Liver (tissue), 9 donors: ENCODE results near the gene MAGI1. TPM values are rescaled to one million over a fixed set of nuclear protein-coding genes. Genes with fewer than 3 reads are reported as not detected.

ENCODE experiments used
- DNase-seq: peaks from one replicate; pipeline ENCODE4 v3.0.0-alpha.2; 2017; ENCODE audit warnings: low spot score
- H3K27ac ChIP-seq, 2 donors: one replicate each; pipeline ENCODE4 v1.7.0; 2013; ENCODE audit warnings: inconsistent platforms in 2 of 2, low read length in 2 of 2, control low read depth in 1 of 2, low read depth in 1 of 2, mild to moderate bottlenecking in 1 of 2
- H3K27me3 ChIP-seq, 4 donors: one replicate each; pipeline versions ENCODE4 v1.6.1 to v1.7.0; 2013; ENCODE audit warnings: low read length in 3 of 4, inconsistent platforms in 1 of 4, mild to moderate bottlenecking in 1 of 4, moderate library complexity in 1 of 4; ENCODE audit not compliant: control insufficient read depth in 4 of 4, insufficient read depth in 4 of 4
- H3K36me3 ChIP-seq, 4 donors: one replicate each; pipeline versions ENCODE4 v1.6.1 to v1.7.0; 2013; ENCODE audit warnings: low read length in 3 of 4, mild to moderate bottlenecking in 3 of 4, low read depth in 1 of 4, moderate library complexity in 1 of 4; ENCODE audit not compliant: control insufficient read depth in 4 of 4, insufficient read depth in 3 of 4
- H3K4me1 ChIP-seq, 4 donors: one replicate each; pipeline versions ENCODE4 v1.6.1 to v1.7.0; 2013; ENCODE audit warnings: low read length in 3 of 4, mild to moderate bottlenecking in 3 of 4, moderate library complexity in 1 of 4; ENCODE audit not compliant: control insufficient read depth in 4 of 4, insufficient read depth in 4 of 4
- H3K4me3 ChIP-seq, 3 donors: one replicate each; pipeline versions ENCODE4 v1.6.1 to v1.7.0; 2013; ENCODE audit warnings: low read length in 3 of 3, control low read depth in 1 of 3, low read depth in 1 of 3, mild to moderate bottlenecking in 1 of 3
- H3K9ac ChIP-seq, 2 donors: one replicate each; pipeline ENCODE4 v1.7.0; 2013; ENCODE audit warnings: low read length in 2 of 2, mild to moderate bottlenecking in 2 of 2, moderate library complexity in 2 of 2, control low read depth in 1 of 2, low read depth in 1 of 2
- H3K9me3 ChIP-seq, 4 donors: one replicate each; pipeline versions ENCODE4 v1.6.1 to v1.7.0; 2013; ENCODE audit warnings: low read length in 3 of 4; ENCODE audit not compliant: control insufficient read depth in 4 of 4
- ATF3 ChIP-seq: IDR thresholded peaks from 2 replicates; pipeline ENCODE4 v1.6.1; 2016; ENCODE audit warnings: antibody characterized with exemption
- CTCF ChIP-seq: fragments of 150-350 bp; IDR thresholded peaks from 2 replicates; pipeline ENCODE4 v1.5.1; 2017; ENCODE audit warnings: improper control_type of control experiment, low read depth, low read length; ENCODE audit not compliant: missing input control
- EGR1 ChIP-seq, 2 donors: IDR thresholded peaks; 2 replicates each; pipeline ENCODE4 v1.6.1; 2016 to 2018; ENCODE audit warnings: antibody characterized with exemption in 2 of 2, low read depth in 2 of 2
- FOXA1 ChIP-seq: IDR thresholded peaks from 2 replicates; pipeline ENCODE4 v1.6.1; 2016; ENCODE audit warnings: antibody characterized with exemption
- FOXA2 ChIP-seq: IDR thresholded peaks from 2 replicates; pipeline ENCODE4 v1.6.1; 2016; ENCODE audit warnings: antibody characterized with exemption
- GABPA ChIP-seq, 2 donors: IDR thresholded peaks in 1 of 2; conservative IDR thresholded peaks in 1 of 2; 2 replicates each; pipeline ENCODE4 v1.6.1; 2016; ENCODE audit warnings: antibody characterized with exemption in 2 of 2, mild to moderate bottlenecking in 1 of 2, moderate library complexity in 1 of 2
- HNF4A ChIP-seq, 2 donors: conservative IDR thresholded peaks; 2 replicates each; pipeline ENCODE4 v1.6.1; 2016; ENCODE audit warnings: antibody characterized with exemption in 2 of 2, mild to moderate bottlenecking in 2 of 2
- HNF4G ChIP-seq: IDR thresholded peaks from 2 replicates; pipeline ENCODE4 v1.6.1; 2016; ENCODE audit warnings: antibody characterized with exemption
- JUND ChIP-seq, 2 donors: IDR thresholded peaks; 2 replicates each; pipeline ENCODE4 v1.6.1; 2016; ENCODE audit warnings: antibody characterized with exemption in 2 of 2
- MAX ChIP-seq: IDR thresholded peaks from 2 replicates; pipeline ENCODE4 v1.6.1; 2016; ENCODE audit warnings: antibody characterized with exemption
- NR2F2 ChIP-seq: IDR thresholded peaks from 2 replicates; pipeline ENCODE4 v1.6.1; 2016; ENCODE audit warnings: antibody characterized with exemption
- RAD21 ChIP-seq, 2 donors: IDR thresholded peaks; 2 replicates each; pipeline ENCODE4 v1.6.1; 2016; ENCODE audit warnings: antibody characterized with exemption in 2 of 2, mild to moderate bottlenecking in 2 of 2
- REST ChIP-seq: IDR thresholded peaks from 2 replicates; pipeline ENCODE4 v1.6.1; 2016; ENCODE audit warnings: antibody characterized with exemption, mild to moderate bottlenecking
- RXRA ChIP-seq, 2 donors: IDR thresholded peaks; 2 replicates each; pipeline ENCODE4 v1.6.1; 2017 to 2018; ENCODE audit warnings: antibody characterized with exemption in 2 of 2, mild to moderate bottlenecking in 1 of 2
- SP1 ChIP-seq: IDR thresholded peaks from 2 replicates; pipeline ENCODE4 v1.6.1; 2018; ENCODE audit warnings: antibody characterized with exemption, mild to moderate bottlenecking
- TAF1 ChIP-seq: conservative IDR thresholded peaks from 2 replicates; pipeline ENCODE4 v1.6.1; 2016; ENCODE audit warnings: antibody characterized with exemption, mild to moderate bottlenecking
- YY1 ChIP-seq: IDR thresholded peaks from 2 replicates; pipeline ENCODE4 v1.6.1; 2016; ENCODE audit warnings: antibody characterized with exemption, mild to moderate bottlenecking
- ZBTB33 ChIP-seq: IDR thresholded peaks from 2 replicates; pipeline ENCODE4 v1.6.1; 2016; ENCODE audit warnings: antibody characterized with exemption
- WGBS: extraction: QIAGEN DNeasy Blood & Tissue Kit; methylation state at CpG from one replicate; pipeline ENCODE4 v1.1.7; 2013; 5-methylcytosine and 5-hydroxymethylcytosine counted together
- polyA plus RNA-seq, 2 donors: library from polyadenylated mRNA; stranded (reverse) in 1 of 2; unstranded in 1 of 2; fragments of 200-250 nt in 1 of 2; fragments of >200 nt in 1 of 2; fragmentation: Nextera tagmentation in 1 of 2; extraction: Ambion mirVana in 1 of 2; gene quantifications; one replicate each; pipeline versions ENCODE4 v1.2.1 to v1.2.3, GENCODE V29; 2013 to 2015
- total RNA-seq, 2 donors: library from RNA; depleted of rRNA; stranded (reverse); fragments of >200 nt; gene quantifications; one replicate each; pipeline ENCODE4 v1.2.3, GENCODE V29; 2014
- donor health status: healthy.
- donor health status: healthy.
- donor health status: healthy.
- donor health status: healthy.
- donor health status: healthy.

The MAGI1 gene
- total and polyA plus RNA-seq, 4 donors = 9.6 to 68.8 (median 14.0) TPM

- H3K4me1 ChIP-seq = peaks cover 15 to 33% (median 19%) of the 10 kb centered on the region in 4 donors
- H3K27me3 ChIP-seq = no peaks in the 10 kb centered on the region
- no peaks in the 10 kb centered on the region for H3K9me3 ChIP-seq
- DNase-seq = no peak
- peak overlapping the region in 1 of 2 donors; percentile 17 for H3K9ac ChIP-seq
- peak; percentile 16 for TF ChIP-seq MAX
- peak; percentile 54 to 60 for TF ChIP-seq RXRA (IDR thresholded peaks at IDR 0.05)
- no peak for TF ChIP-seq CTCF
- TF ChIP-seq FOXA1 = no peak
- TF ChIP-seq HNF4A (conservative IDR thresholded peaks at IDR 0.05) = peak; percentile 52 to 60
- TF ChIP-seq YY1 = peak; percentile 48
- peak; percentile 28 to 34 for TF ChIP-seq JUND (IDR thresholded peaks at IDR 0.05)
- TF ChIP-seq NR2F2 = no peak
- TF ChIP-seq FOXA2 = peak; percentile 29
- no peak for TF ChIP-seq REST
- no peak for TF ChIP-seq EGR1 (IDR thresholded peaks at IDR 0.05; ENCODE audit: low read depth in 2 of 2)
- peak; percentile 86 for TF ChIP-seq SP1
- no peak for TF ChIP-seq GABPA (IDR thresholded peaks at IDR 0.05 in 1 of 2, conservative IDR thresholded peaks at IDR 0.05 in 1 of 2)
- TF ChIP-seq RAD21 (IDR thresholded peaks at IDR 0.05) = peak; percentile 34 to 59
- peak; percentile 53 for TF ChIP-seq ZBTB33
- peak; percentile 86 for TF ChIP-seq ATF3
- TF ChIP-seq HNF4G = no peak
- TF ChIP-seq TAF1 = peak; percentile 38
- 47% methylated on average over 8 of the region's 8 CpGs for WGBS
- peak overlapping the region in 1 of 3 donors; percentile 45 for H3K4me3 ChIP-seq
- H3K36me3 ChIP-seq = no peaks in the 10 kb centered on the region
- H3K27ac ChIP-seq = peak overlapping the region; percentile 26 to 64
These were observed 39.1 kb downstream of the MAGI1 start for GRCh38 chr3:65999606-66000005.
